GM23338 (cell line): Measurements from ENCODE around the gene PTPRR. TPM values are rescaled to one million over a fixed set of nuclear protein-coding genes. Genes with fewer than 3 reads are reported as not detected.

ENCODE experiments used
- ATAC-seq: fragments of 200-7000 bp; cut with Tn5 transposase; 3 replicates; pipeline ENCODE4 v1.9.1; 2020
- DNase-seq: peaks from one replicate; pipeline ENCODE4 v3.0.0-alpha.2; 2015; ENCODE audit warnings: low spot score
- H2AFZ ChIP-seq: fragments of 200-600 bp; sonication (generic); 2 replicates; pipeline ENCODE4 v1.8.0; 2016; ENCODE audit warnings: antibody characterized with exemption, mild to moderate bottlenecking, moderate library complexity
- H3F3A ChIP-seq: fragments of 200-600 bp; sonication (generic); replicated peaks from 2 replicates; pipeline ENCODE4 v1.8.0; 2017; ENCODE audit warnings: antibody characterized with exemption, mixed run types, low read depth
- H3K27ac ChIP-seq: fragments of 200-600 bp; sonication (generic); 2 replicates; pipeline ENCODE4 v1.6.1; 2016; ENCODE audit warnings: low read depth
- H3K27me3 ChIP-seq: fragments of 200-600 bp; sonication (generic); 2 replicates; pipeline ENCODE4 v1.8.0; 2016; ENCODE audit warnings: mild to moderate bottlenecking, mixed run types, moderate library complexity; ENCODE audit not compliant: insufficient read depth
- H3K36me3 ChIP-seq: fragments of 200-600 bp; sonication (generic); 2 replicates; pipeline ENCODE4 v1.8.0; 2016; ENCODE audit warnings: mild to moderate bottlenecking; ENCODE audit not compliant: insufficient read depth
- H3K4me1 ChIP-seq: fragments of 200-600 bp; sonication (generic); 2 replicates; pipeline ENCODE4 v1.8.0; 2016; ENCODE audit warnings: mild to moderate bottlenecking, moderate library complexity; ENCODE audit not compliant: insufficient read depth
- H3K4me2 ChIP-seq: fragments of 200-600 bp; sonication (generic); 2 replicates; pipeline ENCODE4 v1.7.1; 2017; ENCODE audit warnings: mixed run types
- H3K4me3 ChIP-seq: fragments of 200-600 bp; sonication (generic); 2 replicates; pipeline ENCODE4 v1.6.1; 2016; ENCODE audit warnings: mixed run types
- H3K79me2 ChIP-seq: fragments of 200-600 bp; sonication (generic); replicated peaks from 2 replicates; pipeline ENCODE4 v1.8.0; 2017; ENCODE audit warnings: mild to moderate bottlenecking; ENCODE audit not compliant: insufficient read depth
- H3K9me2 ChIP-seq: fragments of 200-600 bp; sonication (generic); 2 replicates; pipeline ENCODE4 v1.8.0; 2017; ENCODE audit not compliant: insufficient read depth
- H4K20me1 ChIP-seq: fragments of 200-600 bp; sonication (generic); replicated peaks from 2 replicates; pipeline ENCODE4 v1.8.0; 2017; ENCODE audit warnings: mild to moderate bottlenecking; ENCODE audit not compliant: insufficient read depth
- H3K27ac Mint-ChIP-seq: 2 replicates; pipeline ENCODE4 v1.8.0; 2020; ENCODE audit warnings: inconsistent platforms, mild to moderate bottlenecking, moderate library complexity, mixed read lengths
- H3K27me3 Mint-ChIP-seq: 3 replicates; pipeline ENCODE4 v1.8.0; 2022; ENCODE audit warnings: low read depth, mild to moderate bottlenecking, moderate library complexity, mixed read lengths, inconsistent platforms; ENCODE audit not compliant: insufficient read depth, poor library complexity
- H3K36me3 Mint-ChIP-seq: 3 replicates; pipeline ENCODE4 v1.8.0; 2021; ENCODE audit warnings: low read depth, mild to moderate bottlenecking, inconsistent platforms, moderate library complexity, mixed read lengths
- H3K4me1 Mint-ChIP-seq: 3 replicates; pipeline ENCODE4 v1.8.0; 2020; ENCODE audit warnings: mild to moderate bottlenecking, inconsistent platforms, mixed read lengths
- H3K4me3 Mint-ChIP-seq: 3 replicates; pipeline ENCODE4 v1.8.0; 2021; ENCODE audit warnings: moderate library complexity, mild to moderate bottlenecking, inconsistent platforms, mixed read lengths
- H3K9me3 Mint-ChIP-seq: 3 replicates; pipeline ENCODE4 v1.8.0; 2020; ENCODE audit warnings: moderate library complexity, mild to moderate bottlenecking, inconsistent platforms, mixed read lengths
- CREB1 ChIP-seq: fragments of 250-450 bp; sonication (Bioruptor Pico); IDR thresholded peaks from 2 replicates; pipeline ENCODE4 v1.5.0; 2020; ENCODE audit warnings: low read depth, mild to moderate bottlenecking, moderate library complexity
- ETS1 ChIP-seq: IDR thresholded peaks from 2 replicates; pipeline ENCODE4 v1.6.1; 2016; ENCODE audit warnings: antibody characterized with exemption
- EZH2 ChIP-seq: fragments of 200-600 bp; sonication (generic); IDR thresholded peaks from one replicate; pipeline ENCODE4 v1.8.0; 2017; ENCODE audit warnings: antibody characterized with exemption, mild to moderate bottlenecking, low read depth; ENCODE audit not compliant: unreplicated experiment
- EZH2phosphoT487 ChIP-seq: fragments of 200-600 bp; sonication (generic); IDR thresholded peaks from one replicate; pipeline ENCODE4 v1.8.1; 2018; ENCODE audit warnings: antibody characterized with exemption; ENCODE audit not compliant: unreplicated experiment
- JUNB ChIP-seq: IDR thresholded peaks from one replicate; pipeline ENCODE4 v1.6.1; 2016; ENCODE audit warnings: antibody characterized with exemption; ENCODE audit not compliant: unreplicated experiment
- NANOG ChIP-seq: IDR thresholded peaks from 2 replicates; pipeline ENCODE4 v1.6.1; 2016; ENCODE audit warnings: antibody characterized with exemption, borderline replicate concordance
- POLR2AphosphoS5 ChIP-seq: IDR thresholded peaks from 2 replicates; pipeline ENCODE4 v1.6.1; 2016; ENCODE audit warnings: antibody characterized with exemption, low read depth
- ZNF331 ChIP-seq: fragments of 250-450 bp; sonication (Bioruptor Pico); IDR thresholded peaks from 2 replicates; pipeline ENCODE4 v1.5.0; 2020; ENCODE audit warnings: low read depth, mild to moderate bottlenecking, moderate library complexity
- polyA plus RNA-seq: library from polyadenylated mRNA; unstranded; fragments of >200 nt; fragmentation: Nextera tagmentation; extraction: Ambion mirVana; gene quantifications from 2 replicates; pipeline ENCODE4 v1.2.1, GENCODE V29; 2016
- total RNA-seq: library from RNA; depleted of rRNA; stranded (reverse); fragments of >200 nt; shearing (Covaris generic); gene quantifications from 2 replicates; pipeline ENCODE4 v1.2.3, GENCODE V29; 2014
- TF ChIP-seq, protein P1 (sequence below), 2 experiments: fragments of 200-600 bp in 1 of 2; sonication (generic) in 1 of 2; conservative IDR thresholded peaks; 2 replicates each; pipeline versions ENCODE4 v1.5.1 to v1.6.1; 2016 to 2017; ENCODE audit warnings: antibody characterized with exemption in 2 of 2, low read depth in 2 of 2, mild to moderate bottlenecking in 2 of 2, moderate library complexity in 1 of 2

Gene PTPRR
- total and polyA plus RNA-seq, 2 experiments from 2014 or later, result 0.26 to 0.76 TPM

DNA sequence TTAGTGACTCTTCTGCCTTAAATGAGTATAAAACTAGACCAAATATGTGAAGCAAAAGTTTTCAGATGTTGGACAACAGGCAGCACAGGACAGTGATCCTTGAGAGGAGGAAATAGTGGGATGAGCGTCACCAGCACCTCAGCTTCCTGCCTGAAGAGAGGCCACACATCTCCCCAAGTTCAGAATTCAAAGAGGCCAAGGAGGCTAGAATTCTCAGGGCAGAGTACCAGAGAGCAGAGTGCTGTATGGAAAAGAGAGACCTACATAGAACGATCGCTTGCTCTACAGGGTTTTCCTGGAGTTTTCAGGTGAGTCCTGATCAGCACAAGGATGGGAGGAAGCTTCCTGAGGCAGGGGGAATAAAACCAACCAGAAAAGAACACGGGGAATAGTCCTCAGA is 107.0 kb downstream of the PTPRR start (continued):
- TF ChIP-seq, protein P1, sequence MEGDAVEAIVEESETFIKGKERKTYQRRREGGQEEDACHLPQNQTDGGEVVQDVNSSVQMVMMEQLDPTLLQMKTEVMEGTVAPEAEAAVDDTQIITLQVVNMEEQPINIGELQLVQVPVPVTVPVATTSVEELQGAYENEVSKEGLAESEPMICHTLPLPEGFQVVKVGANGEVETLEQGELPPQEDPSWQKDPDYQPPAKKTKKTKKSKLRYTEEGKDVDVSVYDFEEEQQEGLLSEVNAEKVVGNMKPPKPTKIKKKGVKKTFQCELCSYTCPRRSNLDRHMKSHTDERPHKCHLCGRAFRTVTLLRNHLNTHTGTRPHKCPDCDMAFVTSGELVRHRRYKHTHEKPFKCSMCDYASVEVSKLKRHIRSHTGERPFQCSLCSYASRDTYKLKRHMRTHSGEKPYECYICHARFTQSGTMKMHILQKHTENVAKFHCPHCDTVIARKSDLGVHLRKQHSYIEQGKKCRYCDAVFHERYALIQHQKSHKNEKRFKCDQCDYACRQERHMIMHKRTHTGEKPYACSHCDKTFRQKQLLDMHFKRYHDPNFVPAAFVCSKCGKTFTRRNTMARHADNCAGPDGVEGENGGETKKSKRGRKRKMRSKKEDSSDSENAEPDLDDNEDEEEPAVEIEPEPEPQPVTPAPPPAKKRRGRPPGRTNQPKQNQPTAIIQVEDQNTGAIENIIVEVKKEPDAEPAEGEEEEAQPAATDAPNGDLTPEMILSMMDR (conservative IDR thresholded peaks at IDR 0.05; ENCODE audit: low read depth in 2 of 2), result no peak
- no peak for TF ChIP-seq CREB1 (CRISPR knock-in tag)
- TF ChIP-seq EZH2, result no peak

DNA sequence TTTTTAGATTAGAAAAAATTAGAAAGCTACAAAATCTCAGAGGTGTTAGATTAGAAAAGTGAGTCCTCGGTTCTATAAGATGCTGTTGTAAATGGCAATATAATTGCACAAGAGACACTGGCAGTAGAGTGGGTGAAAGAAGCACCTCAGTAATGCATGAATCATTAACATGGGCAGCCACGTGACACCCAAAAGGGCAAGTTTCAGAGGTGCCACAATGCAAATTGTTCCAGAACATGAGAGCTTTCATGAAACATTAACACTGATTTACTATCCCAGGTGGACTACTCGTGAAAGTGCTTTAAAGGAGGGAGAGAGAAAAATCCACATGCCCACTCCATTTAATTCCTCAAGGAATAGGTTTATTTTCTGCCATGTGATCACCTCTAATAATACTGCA is 108.4 kb downstream of the PTPRR start:
- Histone ChIP-seq H3K36me3 (no peaks in the 10 kb centered on the region), H3K27me3 (no peaks in the 10 kb centered on the region), H3K4me1 (peaks cover 24% of the 10 kb centered on the region), H3K9me2 (no peaks in the 10 kb centered on the region), H3F3A (no peaks in the 10 kb centered on the region), H3K27ac (no peak overlapping the region), H4K20me1 (no peaks in the 10 kb centered on the region), H3K79me2 (no peaks in the 10 kb centered on the region), H3K4me2 (no peak overlapping the region), H3K4me3 (no peak overlapping the region), H2AFZ (no peak overlapping the region)
- peaks cover 25% of the 10 kb centered on the region for H3K9me3 Mint-ChIP-seq
- H3K36me3 Mint-ChIP-seq, result peaks cover 25% of the 10 kb centered on the region; the same call in 2 of the 3 replicates
- H3K27ac Mint-ChIP-seq, result no peak overlapping the region
- ATAC-seq, result no peak
- DNase-seq, result no peak
- no peak for TF ChIP-seq CREB1 (CRISPR knock-in tag)
- TF ChIP-seq EZH2, result no peak
- TF ChIP-seq EZH2phosphoT487, result no peak
- no peak for TF ChIP-seq POLR2AphosphoS5
- TF ChIP-seq ZNF331 (CRISPR knock-in tag), result no peak
- TF ChIP-seq JUNB, result no peak
- H3K4me3 Mint-ChIP-seq, result no peak overlapping the region
- no peaks in the 10 kb centered on the region for H3K27me3 Mint-ChIP-seq
- peaks cover 56% of the 10 kb centered on the region for H3K4me1 Mint-ChIP-seq

DNA sequence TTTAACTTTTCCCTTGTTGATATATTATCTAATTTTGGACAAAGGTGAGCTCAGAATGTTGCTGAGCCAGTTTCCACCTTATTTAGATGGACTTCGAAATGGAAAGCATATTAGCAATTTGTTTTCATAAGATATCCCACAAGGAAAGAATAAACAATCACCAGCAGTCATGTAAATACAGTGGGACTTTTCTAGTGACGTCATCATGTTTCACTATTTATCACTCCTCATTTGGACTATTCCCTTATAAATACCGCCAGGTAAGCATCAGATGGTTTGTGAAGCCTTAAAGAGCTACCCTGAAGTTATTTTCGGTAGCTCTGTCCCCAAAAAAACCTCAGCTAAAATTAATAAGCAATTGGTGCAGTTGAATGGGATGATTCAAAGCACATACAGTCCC is 110.7 kb downstream of the PTPRR start:
- no peaks in the 10 kb centered on the region for H3K27me3 Mint-ChIP-seq
- Histone ChIP-seq H3K27me3 (no peaks in the 10 kb centered on the region), H3K36me3 (no peaks in the 10 kb centered on the region), H3K9me2 (no peaks in the 10 kb centered on the region), H4K20me1 (no peaks in the 10 kb centered on the region), H2AFZ (no peak overlapping the region), H3K4me2 (0 out of 2 replicates have a peak overlapping the region, but pooled peaks have one; percentile 6), H3F3A (no peaks in the 10 kb centered on the region), H3K27ac (no peak overlapping the region), H3K4me1 (peaks cover 24% of the 10 kb centered on the region), H3K4me3 (no peak overlapping the region), H3K79me2 (no peaks in the 10 kb centered on the region)
- ATAC-seq, result no peak
- TF ChIP-seq ETS1 (no peak), NANOG (no peak), CREB1 (CRISPR knock-in tag) (peak; percentile 62; the same call in 1 of the 2 replicates)
- TF ChIP-seq, protein P1 (conservative IDR thresholded peaks at IDR 0.05; ENCODE audit: low read depth in 2 of 2), result no peak
- H3K36me3 Mint-ChIP-seq, result peaks cover 29% of the 10 kb centered on the region; the same call in 2 of the 3 replicates
- H3K4me3 Mint-ChIP-seq, result no peak overlapping the region
- DNase-seq, result no peak
- peaks cover 19% of the 10 kb centered on the region for H3K9me3 Mint-ChIP-seq
- peaks cover 68% of the 10 kb centered on the region for H3K4me1 Mint-ChIP-seq
- H3K27ac Mint-ChIP-seq, result peak overlapping the region; percentile 76; the same call in 1 of the 2 replicates
